GM12878 (cell line): Measurements from ENCODE around the gene NFIX. TPM values are rescaled to one million over a fixed set of nuclear protein-coding genes. Genes with fewer than 3 reads are reported as not detected.

Experiments used
- CTCF ChIP-seq, 3 experiments: IDR thresholded peaks in 2 of 3; conservative IDR thresholded peaks in 1 of 3; 2 replicates each; pipeline ENCODE4 v1.5.1; 2011; ENCODE audit warnings: low read depth in 3 of 3, low read length in 3 of 3, mild to moderate bottlenecking in 3 of 3, control low read depth in 2 of 3, moderate library complexity in 2 of 3, inconsistent platforms in 1 of 3, mixed read lengths in 1 of 3; ENCODE audit not compliant: control insufficient read depth in 2 of 3, insufficient read depth in 1 of 3; ENCODE audit errors: extremely low read depth in 1 of 3
- GABPA ChIP-seq: IDR thresholded peaks from 2 replicates; pipeline ENCODE4 v1.6.1; 2014; ENCODE audit warnings: antibody characterized with exemption, low read depth, mild to moderate bottlenecking, inconsistent platforms
- ZBTB4 ChIP-seq: fragments of 450-650 bp; formaldehyde crosslinking; IDR thresholded peaks from 2 replicates; pipeline ENCODE4 v1.4.0; 2022; ENCODE audit warnings: mild to moderate bottlenecking, moderate library complexity
- polyA plus RNA-seq, 11 experiments: library from polyadenylated mRNA; depleted of rRNA in 4 of 11; unstranded in 6 of 11; stranded (reverse) in 5 of 11; fragments of >200 nt; fragmentation: Nextera tagmentation in 4 of 11; fragmentation: Illumina TruSeq in 1 of 11; extraction: Ambion mirVana in 4 of 11; extraction: Trizol in 1 of 11; gene quantifications; 1 replicate in 1 of 11; 2 replicates in 10 of 11; pipeline versions ENCODE4 v1.2.1 to v1.2.3, GENCODE V29; 2011 to 2016; ENCODE audit warnings: inconsistent platforms in 2 of 11, missing spikeins in 2 of 11, low read depth in 1 of 11
- total RNA-seq, 4 experiments: library from RNA; depleted of rRNA in 3 of 4; stranded (reverse); fragments of >200 nt in 3 of 4; fragmentation: Illumina TruSeq in 1 of 4; extraction: Trizol in 1 of 4; gene quantifications; 2 replicates each; pipeline versions ENCODE4 v1.2.1 to v1.2.3, GENCODE V29; 2013 to 2021

The NFIX gene
- total and polyA plus RNA-seq, 10 of the 15 experiments (the other 5 are each of a cell fraction or from before 2014, with no cell fraction given), result 0.02 to 2.2 (median 0.28) TPM

- 0 out of 6 replicates have a peak, but pooled peaks of 1 of the 3 experiments have one; percentile 3 for TF ChIP-seq CTCF (IDR thresholded peaks at IDR 0.05 in 2 of 3, conservative IDR thresholded peaks at IDR 0.05 in 1 of 3; ENCODE audit: control insufficient read depth in 2 of 3, extremely low read depth in 1 of 3, insufficient read depth in 1 of 3, low read depth in 3 of 3, low read length in 3 of 3)
- no peak for TF ChIP-seq ZBTB4 (CRISPR knock-in tag)
- peak; percentile 82 for TF ChIP-seq GABPA
These were observed 109.8 kb downstream of the NFIX start (continued) for GRCh38 chr19:13104848-13105711.
